Mammary epithelial cell (primary cell): ENCODE measurements around the gene ZKSCAN5.

Experiments
- CTCF ChIP-seq, 2 donors: IDR thresholded peaks in 1 of 2; conservative IDR thresholded peaks in 1 of 2; 2 replicates each; pipeline ENCODE4 v1.5.1; 2011 to 2012; ENCODE audit warnings: inconsistent platforms in 2 of 2, low read length in 2 of 2, mild to moderate bottlenecking in 2 of 2, control low read depth in 1 of 2, low read depth in 1 of 2; ENCODE audit not compliant: insufficient read depth in 1 of 2; ENCODE audit errors: extremely low read depth in 1 of 2
- EZH2 ChIP-seq: IDR thresholded peaks from 2 replicates; pipeline ENCODE4 v1.6.1; 2012; ENCODE audit warnings: low read length, inconsistent platforms, borderline replicate concordance

- TF ChIP-seq CTCF (conservative IDR thresholded peaks at IDR 0.05 in 1 of 2, IDR thresholded peaks at IDR 0.05 in 1 of 2; ENCODE audit: extremely low read depth in 1 of 2, insufficient read depth in 1 of 2, low read depth in 1 of 2, low read length in 2 of 2) = no peak
- no peak for TF ChIP-seq EZH2
These were observed 48.2 kb upstream of the ZKSCAN5 start for GRCh38 chr7:99456288-99456687.
